Hepatocyte (in vitro differentiated cells): ENCODE data around the gene RSAD1.

Source experiments
- CTCF ChIP-seq: fragments of 200-600 bp; sonication (generic); IDR thresholded peaks from 2 replicates; pipeline ENCODE4 v1.5.1; 2016; ENCODE audit warnings: antibody characterized with exemption, mild to moderate bottlenecking; ENCODE audit not compliant: poor library complexity
- EZH2 ChIP-seq: fragments of 200-600 bp; sonication (generic); IDR thresholded peaks from 2 replicates; pipeline ENCODE4 v1.6.1; 2016; ENCODE audit warnings: antibody characterized with exemption, mild to moderate bottlenecking, borderline replicate concordance

GRCh38 chr17:50499721-50500120 lies 21.1 kb downstream of the RSAD1 start:
- TF ChIP-seq CTCF = no peak
- no peak for TF ChIP-seq EZH2
